SK-N-SH (cell line): Measurements from ENCODE around the gene CHST1. TPM values are rescaled to one million over a fixed set of nuclear protein-coding genes. Genes with fewer than 3 reads are reported as not detected.

Source experiments
- CTCF ChIA-PET: fragments of 300-600, 350-600 bp; formaldehyde crosslinking; extraction: SDS; loops from one replicate; lab custom pipeline; 2021; lab: Yijun Ruan, JAX
- POLR2A ChIA-PET: fragments of 350-600 bp; sonication (Branson Sonifier 250); formaldehyde crosslinking; extraction: SDS; loops from one replicate; lab custom pipeline; 2020; ENCODE audit warnings: antibody characterized with exemption, inconsistent platforms; lab: Yijun Ruan, JAX
- DNase-seq: peaks from one replicate; pipeline ENCODE4 v3.0.0; 2012
- H2AFZ ChIP-seq: fragments of 200-600 bp; sonication (generic); 2 replicates; pipeline ENCODE4 v1.8.1; 2016; ENCODE audit warnings: antibody characterized with exemption, mild to moderate bottlenecking, low read depth
- H3F3A ChIP-seq: fragments of 200-600 bp; sonication (generic); replicated peaks from 2 replicates; pipeline ENCODE3; 2016; ENCODE audit warnings: antibody characterized with exemption, mild to moderate bottlenecking; ENCODE audit not compliant: insufficient read depth
- H3K27ac ChIP-seq, 2 experiments: fragments of 200-500 bp in 1 of 2; fragments of 200-600 bp in 1 of 2; sonication (Bioruptor generic) in 1 of 2; sonication (generic), shearing (Covaris generic) in 1 of 2; 2 replicates each; pipeline versions ENCODE4 v1.5.1 to v1.6.1; 2014 to 2016; ENCODE audit warnings: low read depth in 2 of 2, inconsistent platforms in 1 of 2, low read length in 1 of 2, mild to moderate bottlenecking in 1 of 2, mixed read lengths in 1 of 2
- H3K27me3 ChIP-seq: fragments of 200-600 bp; sonication (generic), shearing (Covaris generic); 2 replicates; pipeline ENCODE4 v1.6.1; 2016; ENCODE audit warnings: mixed run types; ENCODE audit not compliant: insufficient read depth
- H3K36me3 ChIP-seq, 2 experiments: fragments of 200-500 bp in 1 of 2; fragments of 200-600 bp in 1 of 2; sonication (Bioruptor generic) in 1 of 2; sonication (generic) in 1 of 2; replicated peaks in 1 of 2; 2 replicates each; pipeline versions ENCODE3 to v1.5.1; 2014 to 2016; ENCODE audit warnings: low read length in 1 of 2, mild to moderate bottlenecking in 1 of 2; ENCODE audit not compliant: insufficient read depth in 2 of 2, control insufficient read depth in 1 of 2
- H3K4me1 ChIP-seq, 2 experiments: fragments of 200-500 bp in 1 of 2; fragments of 200-600 bp in 1 of 2; sonication (Bioruptor generic) in 1 of 2; sonication (generic), shearing (Covaris generic) in 1 of 2; 2 replicates each; pipeline versions ENCODE4 v1.5.1 to v1.6.1; 2014 to 2016; ENCODE audit warnings: low read depth in 1 of 2, low read length in 1 of 2, mixed run types in 1 of 2; ENCODE audit not compliant: insufficient read depth in 2 of 2, control insufficient read depth in 1 of 2
- H3K4me2 ChIP-seq: fragments of 200-600 bp; sonication (generic), shearing (Covaris generic); 2 replicates; pipeline ENCODE4 v1.6.1; 2017; ENCODE audit warnings: mixed run types
- H3K4me3 ChIP-seq, 2 experiments: fragments of 200-500 bp in 1 of 2; fragments of 200-600 bp in 1 of 2; sonication (Bioruptor generic) in 1 of 2; sonication (generic), shearing (Covaris generic) in 1 of 2; 2 replicates each; pipeline versions ENCODE4 v1.5.1 to v1.8.1; 2014 to 2016; ENCODE audit warnings: low read depth in 2 of 2, inconsistent platforms in 1 of 2, low read length in 1 of 2, mild to moderate bottlenecking in 1 of 2, mixed read lengths in 1 of 2, moderate library complexity in 1 of 2
- H3K79me2 ChIP-seq: fragments of 200-600 bp; sonication (generic); 2 replicates; pipeline ENCODE4 v1.8.1; 2017; ENCODE audit warnings: mild to moderate bottlenecking; ENCODE audit not compliant: insufficient read depth
- H3K9ac ChIP-seq: fragments of 200-600 bp; sonication (generic); 2 replicates; pipeline ENCODE4 v1.6.1; 2017; ENCODE audit warnings: mixed run types
- H3K9me2 ChIP-seq: fragments of 200-600 bp; sonication (generic); 2 replicates; pipeline ENCODE4 v1.6.1; 2017; ENCODE audit warnings: mixed run types
- H3K9me3 ChIP-seq: fragments of 200-600 bp; sonication (generic); 2 replicates; pipeline ENCODE4 v1.6.1; 2017; ENCODE audit warnings: mixed run types, mild to moderate bottlenecking, moderate library complexity
- H4K20me1 ChIP-seq: fragments of 200-600 bp; sonication (generic); 2 replicates; pipeline ENCODE4 v1.6.1; 2017; ENCODE audit warnings: mild to moderate bottlenecking, mixed run types; ENCODE audit not compliant: insufficient read depth
- EP300 ChIP-seq, 2 experiments: IDR thresholded peaks; 2 replicates each; pipeline versions ENCODE4 v1.4.0 to v1.6.1; 2012; ENCODE audit warnings: borderline replicate concordance in 1 of 2, low read depth in 1 of 2, low read length in 1 of 2
- FOSL2 ChIP-seq: IDR thresholded peaks from 2 replicates; pipeline ENCODE4 v1.4.0; 2012; ENCODE audit warnings: low read depth, mild to moderate bottlenecking, moderate library complexity, borderline replicate concordance
- FOXM1 ChIP-seq: IDR thresholded peaks from 2 replicates; pipeline ENCODE4 v1.4.0; 2012; ENCODE audit warnings: low read depth, mild to moderate bottlenecking
- GABPA ChIP-seq: IDR thresholded peaks from 2 replicates; pipeline ENCODE4 v1.4.0; 2012; ENCODE audit warnings: low read depth, mild to moderate bottlenecking
- MXI1 ChIP-seq: IDR thresholded peaks from 2 replicates; pipeline ENCODE4 v1.6.1; 2012; ENCODE audit warnings: mild to moderate bottlenecking, low read depth, low read length, improper control_type of control experiment
- NFIC ChIP-seq: IDR thresholded peaks from 2 replicates; pipeline ENCODE4 v1.4.0; 2012; ENCODE audit warnings: borderline replicate concordance
- NRF1 ChIP-seq: IDR thresholded peaks from 2 replicates; pipeline ENCODE4 v1.6.1; 2012; ENCODE audit warnings: low read depth, mild to moderate bottlenecking, low read length
- POLR2AphosphoS5 ChIP-seq: IDR thresholded peaks from 2 replicates; pipeline ENCODE4 v1.6.1; 2012; ENCODE audit warnings: low read depth, low read length
- RAD21 ChIP-seq: IDR thresholded peaks from 2 replicates; pipeline ENCODE4 v1.6.1; 2012; ENCODE audit warnings: mild to moderate bottlenecking, low read length
- RCOR1 ChIP-seq: fragments of 150-350 bp; IDR thresholded peaks from 2 replicates; pipeline ENCODE4 v1.6.1; 2017; ENCODE audit warnings: antibody characterized with exemption, low read length
- RXRA ChIP-seq: IDR thresholded peaks from 2 replicates; pipeline ENCODE4 v1.4.0; 2012; ENCODE audit warnings: low read depth, mild to moderate bottlenecking, borderline replicate concordance
- TAF1 ChIP-seq: IDR thresholded peaks from 2 replicates; pipeline ENCODE4 v1.6.1; 2012; ENCODE audit warnings: low read depth, mild to moderate bottlenecking, low read length, moderate library complexity, borderline replicate concordance
- TCF12 ChIP-seq: IDR thresholded peaks from 2 replicates; pipeline ENCODE4 v1.4.0; 2012
- YY1 ChIP-seq: IDR thresholded peaks from 2 replicates; pipeline ENCODE4 v1.4.0; 2012; ENCODE audit warnings: low read depth, mild to moderate bottlenecking
- WGBS: methylation state at CpG from one replicate; pipeline ENCODE4 v1.1.6; 2017; ENCODE audit warnings: low lambda C conversion rate; 5-methylcytosine and 5-hydroxymethylcytosine counted together
- polyA plus RNA-seq, 3 experiments: library from polyadenylated mRNA; depleted of rRNA; stranded (reverse); fragments of >200 nt; gene quantifications; 2 replicates each; pipeline ENCODE4 v1.2.3, GENCODE V29; 2012
- TF ChIP-seq, protein P1 (sequence below): fragments of 150-350 bp; IDR thresholded peaks from 2 replicates; pipeline ENCODE4 v1.6.1; 2017; ENCODE audit warnings: antibody characterized with exemption, low read length, low read depth, borderline replicate concordance
- TF ChIP-seq, protein P2 (sequence below): fragments of 200-600 bp; sonication (generic); IDR thresholded peaks from 2 replicates; pipeline ENCODE4 v1.6.1; 2017; ENCODE audit warnings: antibody characterized with exemption, mild to moderate bottlenecking, moderate library complexity
- TF ChIP-seq, protein P3 (sequence below): IDR thresholded peaks from 2 replicates; pipeline ENCODE4 v1.4.0; 2012; ENCODE audit warnings: low read depth, borderline replicate concordance
- TF ChIP-seq, protein P4 (sequence below): fragments of 150-350 bp; IDR thresholded peaks from 2 replicates; pipeline ENCODE4 v1.6.1; 2016; ENCODE audit warnings: mild to moderate bottlenecking, low read depth, low read length

Gene CHST1
- polyA plus RNA-seq, 1 of the 3 experiments (the other 2 are of a cell fraction), result 4.9 TPM

DNA sequence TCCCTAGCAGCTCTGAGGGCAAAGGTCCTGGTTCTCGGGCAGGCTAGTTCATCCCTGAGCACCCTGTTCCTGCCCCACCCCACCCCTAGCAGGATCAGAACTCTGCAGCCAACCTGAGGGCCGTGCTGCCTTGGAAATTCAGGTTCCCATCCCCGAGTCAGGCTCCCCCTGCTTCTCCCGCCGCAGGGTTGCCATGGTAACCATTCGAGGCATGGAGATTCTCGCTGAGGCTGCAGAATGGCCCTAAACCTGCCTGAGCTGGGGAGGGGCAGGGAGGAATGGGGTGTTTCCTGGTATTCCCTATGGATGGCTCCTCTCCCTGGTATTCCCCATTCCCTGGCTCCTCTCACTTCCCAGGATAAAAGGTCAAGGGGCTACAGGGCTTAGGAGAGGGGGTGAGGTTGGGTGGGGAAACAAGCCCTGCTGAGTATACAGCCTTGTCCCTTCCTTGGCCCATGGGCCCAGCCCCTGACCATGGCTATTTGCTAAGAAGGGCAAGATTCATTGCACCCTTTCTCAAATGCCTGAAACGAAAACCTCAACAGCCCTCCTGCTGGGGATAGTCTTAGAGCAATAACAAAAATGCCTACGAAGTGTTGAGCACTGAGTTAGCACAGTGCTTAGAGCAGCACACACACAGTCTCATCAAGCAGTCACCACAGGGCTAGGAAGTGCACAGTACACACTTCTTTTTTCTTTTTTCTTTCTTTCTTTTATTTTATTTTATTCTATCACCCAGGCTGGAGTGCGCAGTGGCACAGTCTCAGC is 58.7 kb downstream of the CHST1 start:
- Histone ChIP-seq H3K4me3 (no peak overlapping the region), H3K79me2 (no peaks in the 10 kb centered on the region), H3K9me2 (no peaks in the 10 kb centered on the region), H4K20me1 (no peaks in the 10 kb centered on the region), H3K4me1 (no peaks in the 10 kb centered on the region), H3K9me3 (no peaks in the 10 kb centered on the region), H3K36me3 (no peaks in the 10 kb centered on the region), H3F3A (no peaks in the 10 kb centered on the region), H3K27ac (no peak overlapping the region), H2AFZ (no peak overlapping the region), H3K4me2 (no peak overlapping the region), H3K9ac (no peak overlapping the region), H3K27me3 (no peaks in the 10 kb centered on the region; the same call in 1 of the 2 replicates)
- WGBS, result 15% methylated on average over 3 of the region's 10 CpGs
- no peak for TF ChIP-seq NRF1
- TF ChIP-seq NFIC, result no peak
- no peak for TF ChIP-seq GABPA
- TF ChIP-seq, protein P1, sequence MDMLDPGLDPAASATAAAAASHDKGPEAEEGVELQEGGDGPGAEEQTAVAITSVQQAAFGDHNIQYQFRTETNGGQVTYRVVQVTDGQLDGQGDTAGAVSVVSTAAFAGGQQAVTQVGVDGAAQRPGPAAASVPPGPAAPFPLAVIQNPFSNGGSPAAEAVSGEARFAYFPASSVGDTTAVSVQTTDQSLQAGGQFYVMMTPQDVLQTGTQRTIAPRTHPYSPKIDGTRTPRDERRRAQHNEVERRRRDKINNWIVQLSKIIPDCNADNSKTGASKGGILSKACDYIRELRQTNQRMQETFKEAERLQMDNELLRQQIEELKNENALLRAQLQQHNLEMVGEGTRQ, result no peak
- no peak for TF ChIP-seq TCF12
- TF ChIP-seq TAF1, result no peak
- TF ChIP-seq RAD21, result no peak
- no peak for TF ChIP-seq EP300 (IDR thresholded peaks at IDR 0.05; ENCODE audit: borderline replicate concordance in 1 of 2, low read depth in 1 of 2, low read length in 1 of 2)
- TF ChIP-seq FOSL2, result no peak
- no peak for TF ChIP-seq RXRA
- TF ChIP-seq FOXM1, result no peak
- peak; percentile 38 for DNase-seq
- CTCF ChIA-PET, result no interaction called here
- POLR2A ChIA-PET, result no interaction called here

DNA sequence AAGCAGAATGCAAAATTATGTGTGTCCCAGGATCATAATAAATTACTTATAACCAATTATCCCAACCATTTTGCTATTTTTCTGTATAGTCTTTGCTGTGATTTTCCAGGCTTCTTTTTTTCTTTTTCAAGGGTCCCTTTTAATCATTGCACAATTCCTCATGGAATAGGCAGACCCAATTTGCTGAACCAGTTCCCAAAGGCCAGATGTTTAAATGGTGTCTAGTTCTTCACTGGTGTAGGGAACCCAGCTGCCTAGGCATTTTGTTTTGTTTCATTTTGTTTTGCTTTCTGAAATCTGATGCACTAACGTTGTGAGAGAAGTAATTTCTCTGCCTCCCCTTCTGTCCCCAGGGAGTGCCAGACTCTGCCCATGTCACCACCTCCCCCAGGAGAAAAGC is 60.4 kb downstream of the CHST1 start:
- no peaks in the 10 kb centered on the region for H3K27me3 ChIP-seq
- no peak overlapping the region for H3K9ac ChIP-seq
- H3K36me3 ChIP-seq, result no peaks in the 10 kb centered on the region
- CTCF ChIA-PET, result interaction anchor here (0.6 to 1.3 kb wide), 2 partner anchors 20 to 167 kb away, joined by 3 read pairs; no protein-coding TSS in a partner anchor
- TF ChIP-seq YY1, result no peak
- TF ChIP-seq RXRA, result no peak
- TF ChIP-seq, protein P2, sequence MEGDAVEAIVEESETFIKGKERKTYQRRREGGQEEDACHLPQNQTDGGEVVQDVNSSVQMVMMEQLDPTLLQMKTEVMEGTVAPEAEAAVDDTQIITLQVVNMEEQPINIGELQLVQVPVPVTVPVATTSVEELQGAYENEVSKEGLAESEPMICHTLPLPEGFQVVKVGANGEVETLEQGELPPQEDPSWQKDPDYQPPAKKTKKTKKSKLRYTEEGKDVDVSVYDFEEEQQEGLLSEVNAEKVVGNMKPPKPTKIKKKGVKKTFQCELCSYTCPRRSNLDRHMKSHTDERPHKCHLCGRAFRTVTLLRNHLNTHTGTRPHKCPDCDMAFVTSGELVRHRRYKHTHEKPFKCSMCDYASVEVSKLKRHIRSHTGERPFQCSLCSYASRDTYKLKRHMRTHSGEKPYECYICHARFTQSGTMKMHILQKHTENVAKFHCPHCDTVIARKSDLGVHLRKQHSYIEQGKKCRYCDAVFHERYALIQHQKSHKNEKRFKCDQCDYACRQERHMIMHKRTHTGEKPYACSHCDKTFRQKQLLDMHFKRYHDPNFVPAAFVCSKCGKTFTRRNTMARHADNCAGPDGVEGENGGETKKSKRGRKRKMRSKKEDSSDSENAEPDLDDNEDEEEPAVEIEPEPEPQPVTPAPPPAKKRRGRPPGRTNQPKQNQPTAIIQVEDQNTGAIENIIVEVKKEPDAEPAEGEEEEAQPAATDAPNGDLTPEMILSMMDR, result no peak
- TF ChIP-seq, protein P3, sequence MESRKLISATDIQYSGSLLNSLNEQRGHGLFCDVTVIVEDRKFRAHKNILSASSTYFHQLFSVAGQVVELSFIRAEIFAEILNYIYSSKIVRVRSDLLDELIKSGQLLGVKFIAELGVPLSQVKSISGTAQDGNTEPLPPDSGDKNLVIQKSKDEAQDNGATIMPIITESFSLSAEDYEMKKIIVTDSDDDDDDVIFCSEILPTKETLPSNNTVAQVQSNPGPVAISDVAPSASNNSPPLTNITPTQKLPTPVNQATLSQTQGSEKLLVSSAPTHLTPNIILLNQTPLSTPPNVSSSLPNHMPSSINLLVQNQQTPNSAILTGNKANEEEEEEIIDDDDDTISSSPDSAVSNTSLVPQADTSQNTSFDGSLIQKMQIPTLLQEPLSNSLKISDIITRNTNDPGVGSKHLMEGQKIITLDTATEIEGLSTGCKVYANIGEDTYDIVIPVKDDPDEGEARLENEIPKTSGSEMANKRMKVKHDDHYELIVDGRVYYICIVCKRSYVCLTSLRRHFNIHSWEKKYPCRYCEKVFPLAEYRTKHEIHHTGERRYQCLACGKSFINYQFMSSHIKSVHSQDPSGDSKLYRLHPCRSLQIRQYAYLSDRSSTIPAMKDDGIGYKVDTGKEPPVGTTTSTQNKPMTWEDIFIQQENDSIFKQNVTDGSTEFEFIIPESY, result no peak
- no peak for TF ChIP-seq POLR2AphosphoS5
- no peak for TF ChIP-seq MXI1
- TF ChIP-seq, protein P4, sequence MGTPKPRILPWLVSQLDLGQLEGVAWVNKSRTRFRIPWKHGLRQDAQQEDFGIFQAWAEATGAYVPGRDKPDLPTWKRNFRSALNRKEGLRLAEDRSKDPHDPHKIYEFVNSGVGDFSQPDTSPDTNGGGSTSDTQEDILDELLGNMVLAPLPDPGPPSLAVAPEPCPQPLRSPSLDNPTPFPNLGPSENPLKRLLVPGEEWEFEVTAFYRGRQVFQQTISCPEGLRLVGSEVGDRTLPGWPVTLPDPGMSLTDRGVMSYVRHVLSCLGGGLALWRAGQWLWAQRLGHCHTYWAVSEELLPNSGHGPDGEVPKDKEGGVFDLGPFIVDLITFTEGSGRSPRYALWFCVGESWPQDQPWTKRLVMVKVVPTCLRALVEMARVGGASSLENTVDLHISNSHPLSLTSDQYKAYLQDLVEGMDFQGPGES, result no peak
- no peak for TF ChIP-seq RCOR1
- TF ChIP-seq NFIC, result no peak
- no peak for TF ChIP-seq FOXM1
- TF ChIP-seq EP300 (IDR thresholded peaks at IDR 0.05; ENCODE audit: borderline replicate concordance in 1 of 2, low read depth in 1 of 2, low read length in 1 of 2), result no peak
- no peak for TF ChIP-seq RAD21
- H3K4me2 ChIP-seq, result no peak overlapping the region
- H2AFZ ChIP-seq, result no peak overlapping the region
- H3K9me2 ChIP-seq, result no peaks in the 10 kb centered on the region
- 4% methylated on average over 1 of the region's 1 CpG for WGBS
- no peaks in the 10 kb centered on the region for H3F3A ChIP-seq
- H3K27ac ChIP-seq, result no peak overlapping the region
- no peaks in the 10 kb centered on the region for H4K20me1 ChIP-seq
- H3K4me1 ChIP-seq, result no peaks in the 10 kb centered on the region
- H3K79me2 ChIP-seq, result no peaks in the 10 kb centered on the region
- H3K4me3 ChIP-seq, result no peak overlapping the region
- no peak for DNase-seq
- POLR2A ChIA-PET, result no interaction called here
- H3K9me3 ChIP-seq, result no peaks in the 10 kb centered on the region
